ENCODE results near the gene TNKS1BP1. TPM values are rescaled to one million over a fixed set of nuclear protein-coding genes. Genes with fewer than 3 reads are reported as not detected.

TNKS1BP1 gene
- total RNA-seq, 1 experiment from 2014 or later, result 198 TPM

DNA sequence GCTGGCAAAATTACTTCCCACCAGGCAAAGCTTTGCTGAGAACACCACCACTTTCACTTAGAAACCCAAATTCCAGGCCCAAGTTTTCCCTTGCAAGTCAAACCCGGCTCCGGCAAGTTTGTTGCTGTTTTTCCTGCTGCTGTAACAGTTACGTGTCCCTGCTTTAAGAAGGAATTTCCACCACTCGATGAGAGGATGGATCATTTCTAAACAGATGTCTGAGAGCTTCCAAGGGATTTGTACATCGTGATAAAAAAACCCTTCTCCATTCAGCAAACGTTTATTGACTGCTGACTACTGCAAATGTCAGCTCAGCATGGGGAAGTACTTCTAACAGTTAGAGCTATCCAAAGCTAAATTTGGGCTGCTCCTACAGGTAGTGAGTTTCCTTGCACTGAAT lies 33.1 kb upstream of the TNKS1BP1 start:
- Mint-ChIP-seq H3K9me3 (ENCODE audit: unreplicated experiment) (no peaks in the 10 kb centered on the region), H3K27me3 (ENCODE audit: insufficient read depth, unreplicated experiment) (no peaks in the 10 kb centered on the region), H3K4me3 (ENCODE audit: unreplicated experiment) (no peak overlapping the region), H3K4me1 (ENCODE audit: insufficient read depth, unreplicated experiment) (no peaks in the 10 kb centered on the region), H3K27ac (ENCODE audit: low read depth, unreplicated experiment) (no peak overlapping the region), H3K36me3 (ENCODE audit: insufficient read depth, unreplicated experiment) (no peaks in the 10 kb centered on the region)
- CTCF ChIA-PET, result interaction anchor here (0.5 to 9.3 kb wide), 4 partner anchors 10 to 211 kb away, joined by 3 to 84 read pairs (median 4); no protein-coding TSS in a partner anchor
- TF ChIP-seq, protein P1, sequence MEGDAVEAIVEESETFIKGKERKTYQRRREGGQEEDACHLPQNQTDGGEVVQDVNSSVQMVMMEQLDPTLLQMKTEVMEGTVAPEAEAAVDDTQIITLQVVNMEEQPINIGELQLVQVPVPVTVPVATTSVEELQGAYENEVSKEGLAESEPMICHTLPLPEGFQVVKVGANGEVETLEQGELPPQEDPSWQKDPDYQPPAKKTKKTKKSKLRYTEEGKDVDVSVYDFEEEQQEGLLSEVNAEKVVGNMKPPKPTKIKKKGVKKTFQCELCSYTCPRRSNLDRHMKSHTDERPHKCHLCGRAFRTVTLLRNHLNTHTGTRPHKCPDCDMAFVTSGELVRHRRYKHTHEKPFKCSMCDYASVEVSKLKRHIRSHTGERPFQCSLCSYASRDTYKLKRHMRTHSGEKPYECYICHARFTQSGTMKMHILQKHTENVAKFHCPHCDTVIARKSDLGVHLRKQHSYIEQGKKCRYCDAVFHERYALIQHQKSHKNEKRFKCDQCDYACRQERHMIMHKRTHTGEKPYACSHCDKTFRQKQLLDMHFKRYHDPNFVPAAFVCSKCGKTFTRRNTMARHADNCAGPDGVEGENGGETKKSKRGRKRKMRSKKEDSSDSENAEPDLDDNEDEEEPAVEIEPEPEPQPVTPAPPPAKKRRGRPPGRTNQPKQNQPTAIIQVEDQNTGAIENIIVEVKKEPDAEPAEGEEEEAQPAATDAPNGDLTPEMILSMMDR (IDR thresholded peaks at IDR 0.05; ENCODE audit: unreplicated experiment), result no peak
- intact Hi-C loops (cut with micrococcal nuclease), result no loop called here
- no peak for DNase-seq (ENCODE audit: unreplicated experiment)
- BruUV-seq (replicated peaks), result no TSS peak
- POLR2A ChIA-PET, result interaction anchor here (0.5 kb wide), 1 partner anchor 353 kb away, joined by 3 read pairs; no protein-coding TSS in a partner anchor

DNA sequence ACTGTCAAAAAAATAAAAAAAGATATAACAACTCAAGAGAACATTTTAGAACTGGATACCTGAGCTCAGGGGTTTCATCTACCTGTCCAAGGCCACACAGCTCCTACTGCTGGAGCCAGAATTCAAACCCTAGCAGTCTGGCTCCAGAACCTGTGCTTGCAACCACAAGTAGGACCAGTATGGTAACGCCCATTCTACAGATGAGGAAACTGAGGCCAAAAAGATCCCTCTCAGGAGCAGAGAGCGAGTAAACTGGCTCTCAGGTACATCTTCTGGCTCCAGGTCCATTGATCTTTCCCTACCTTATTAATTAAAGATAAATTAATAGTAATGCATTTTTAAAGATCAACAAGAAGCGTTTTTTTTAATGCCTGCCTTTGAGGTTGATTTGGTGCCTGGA lies 32.6 kb upstream of the TNKS1BP1 start:
- intact Hi-C loops (cut with micrococcal nuclease), result no loop called here
- no peaks in the 10 kb centered on the region for H3K27me3 Mint-ChIP-seq (ENCODE audit: insufficient read depth, unreplicated experiment)
- no peaks in the 10 kb centered on the region for H3K9me3 Mint-ChIP-seq (ENCODE audit: unreplicated experiment)
- no peaks in the 10 kb centered on the region for H3K4me1 Mint-ChIP-seq (ENCODE audit: insufficient read depth, unreplicated experiment)
- TF ChIP-seq, protein P1 (IDR thresholded peaks at IDR 0.05; ENCODE audit: unreplicated experiment), result no peak
- H3K36me3 Mint-ChIP-seq (ENCODE audit: insufficient read depth, unreplicated experiment), result no peaks in the 10 kb centered on the region
- ChIA-PET POLR2A (interaction anchor here (0.5 to 0.6 kb wide), 3 partner anchors 273 to 354 kb away, joined by 3 read pairs; no protein-coding TSS in a partner anchor), CTCF (interaction anchor here (0.5 to 9.3 kb wide), 4 partner anchors 10 to 211 kb away, joined by 3 to 84 read pairs (median 4); no protein-coding TSS in a partner anchor)
- BruUV-seq (replicated peaks), result no TSS peak
- no peak for DNase-seq (ENCODE audit: unreplicated experiment)
- no peak overlapping the region for H3K27ac Mint-ChIP-seq (ENCODE audit: low read depth, unreplicated experiment)
- no peak overlapping the region for H3K4me3 Mint-ChIP-seq (ENCODE audit: unreplicated experiment)

GRCh38 chr11:57356268-57356667 lies 31.5 kb upstream of the TNKS1BP1 start:
- intact Hi-C loops (cut with micrococcal nuclease), result no loop called here
- Mint-ChIP-seq H3K27ac (ENCODE audit: low read depth, unreplicated experiment) (no peak overlapping the region), H3K9me3 (ENCODE audit: unreplicated experiment) (no peaks in the 10 kb centered on the region), H3K4me3 (ENCODE audit: unreplicated experiment) (no peak overlapping the region), H3K36me3 (ENCODE audit: insufficient read depth, unreplicated experiment) (no peaks in the 10 kb centered on the region), H3K4me1 (ENCODE audit: insufficient read depth, unreplicated experiment) (no peaks in the 10 kb centered on the region), H3K27me3 (ENCODE audit: insufficient read depth, unreplicated experiment) (no peaks in the 10 kb centered on the region)
- TF ChIP-seq, protein P1 (IDR thresholded peaks at IDR 0.05; ENCODE audit: unreplicated experiment), result no peak
- DNase-seq (ENCODE audit: unreplicated experiment), result no peak
- POLR2A ChIA-PET, result no interaction called here
- no TSS peak for BruUV-seq (replicated peaks)
- CTCF ChIA-PET, result interaction anchor here (0.7 to 9.3 kb wide), 3 partner anchors 9 to 225 kb away, joined by 3 to 84 read pairs (median 5); no protein-coding TSS in a partner anchor

DNA sequence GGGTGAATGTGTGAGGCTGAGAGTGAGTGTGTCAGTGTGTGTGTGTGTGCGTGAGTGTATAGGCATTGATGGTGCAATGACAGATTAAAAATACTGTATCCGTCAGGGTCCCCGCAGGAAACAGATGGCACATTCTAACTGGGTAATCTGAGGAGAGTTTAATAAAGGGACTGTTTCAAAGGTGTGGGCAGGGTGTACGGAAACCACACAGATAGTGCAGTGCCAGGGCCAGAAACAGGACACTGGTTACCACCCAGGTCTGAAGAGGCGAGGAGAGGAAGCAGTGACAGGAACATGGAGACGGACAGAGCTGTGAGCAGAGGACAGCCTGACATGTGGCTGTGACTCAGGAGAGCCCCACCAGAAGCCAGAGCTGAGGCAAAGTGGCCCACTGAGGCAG lies 29.9 kb upstream of the TNKS1BP1 start:
- no peak overlapping the region for H3K4me3 Mint-ChIP-seq (ENCODE audit: unreplicated experiment)
- H3K4me1 Mint-ChIP-seq (ENCODE audit: insufficient read depth, unreplicated experiment), result no peaks in the 10 kb centered on the region
- intact Hi-C loops (cut with micrococcal nuclease), result no loop called here
- CTCF ChIA-PET, result interaction anchor here (1.2 to 9.3 kb wide), 2 partner anchors 7 to 287 kb away, joined by 5 to 84 read pairs; no protein-coding TSS in a partner anchor
- DNase-seq (ENCODE audit: unreplicated experiment), result no peak
- no TSS peak for BruUV-seq (replicated peaks)
- H3K36me3 Mint-ChIP-seq (ENCODE audit: insufficient read depth, unreplicated experiment), result no peaks in the 10 kb centered on the region
- no peaks in the 10 kb centered on the region for H3K27me3 Mint-ChIP-seq (ENCODE audit: insufficient read depth, unreplicated experiment)
- TF ChIP-seq, protein P1 (IDR thresholded peaks at IDR 0.05; ENCODE audit: unreplicated experiment), result no peak
- H3K9me3 Mint-ChIP-seq (ENCODE audit: unreplicated experiment), result no peaks in the 10 kb centered on the region
- POLR2A ChIA-PET, result no interaction called here
- H3K27ac Mint-ChIP-seq (ENCODE audit: low read depth, unreplicated experiment), result no peak overlapping the region

Measured in MCF 10A (cell line).